ENCODE measurements around the gene REEP2. TPM values are rescaled to one million over a fixed set of nuclear protein-coding genes. Genes with fewer than 3 reads are reported as not detected.
"Not testable (repeated sequence)": the region's sequence is repeated elsewhere in the genome, so short reads cannot be mapped to it uniquely, and the experiment has no call there.

Gene REEP2
- total RNA-seq, 2 donors from 2014 or later = 0.40 TPM; not detected in 1

DNA sequence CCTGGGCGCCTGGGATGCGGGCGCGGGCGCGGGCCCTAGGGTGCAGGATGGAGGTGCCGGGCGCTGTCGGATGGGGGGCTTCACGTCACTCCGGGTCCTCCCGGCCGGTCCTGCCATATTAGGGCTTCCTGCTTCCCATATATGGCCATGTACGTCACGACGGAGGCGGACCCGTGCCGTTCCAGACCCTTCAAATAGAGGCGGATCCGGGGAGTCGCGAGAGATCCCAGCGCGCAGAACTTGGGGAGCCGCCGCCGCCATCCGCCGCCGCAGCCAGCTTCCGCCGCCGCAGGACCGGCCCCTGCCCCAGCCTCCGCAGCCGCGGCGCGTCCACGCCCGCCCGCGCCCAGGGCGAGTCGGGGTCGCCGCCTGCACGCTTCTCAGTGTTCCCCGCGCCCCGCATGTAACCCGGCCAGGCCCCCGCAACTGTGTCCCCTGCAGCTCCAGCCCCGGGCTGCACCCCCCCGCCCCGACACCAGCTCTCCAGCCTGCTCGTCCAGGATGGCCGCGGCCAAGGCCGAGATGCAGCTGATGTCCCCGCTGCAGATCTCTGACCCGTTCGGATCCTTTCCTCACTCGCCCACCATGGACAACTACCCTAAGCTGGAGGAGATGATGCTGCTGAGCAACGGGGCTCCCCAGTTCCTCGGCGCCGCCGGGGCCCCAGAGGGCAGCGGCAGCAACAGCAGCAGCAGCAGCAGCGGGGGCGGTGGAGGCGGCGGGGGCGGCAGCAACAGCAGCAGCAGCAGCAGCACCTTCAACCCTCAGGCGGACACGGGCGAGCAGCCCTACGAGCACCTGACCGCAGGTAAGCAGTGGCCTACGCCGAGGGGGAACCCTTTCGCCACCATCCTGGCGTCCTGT lies 26.6 kb downstream of the REEP2 start, which contains the start of gene EGR1:
Gene EGR1, plus strand, starts transcription at position 219 of the 864 bp plus-strand sequence. Its CDS starts 283 bp downstream, at position 502.
- H3K4me1 Mint-ChIP-seq = peaks cover 25% of the 10 kb centered on the region
- H3K9me3 ChIP-seq (ENCODE audit: control insufficient read depth, low read length, poor library complexity, severe bottlenecking) = no peaks in the 10 kb centered on the region
- peak; percentile 71 for ATAC-seq

DNA sequence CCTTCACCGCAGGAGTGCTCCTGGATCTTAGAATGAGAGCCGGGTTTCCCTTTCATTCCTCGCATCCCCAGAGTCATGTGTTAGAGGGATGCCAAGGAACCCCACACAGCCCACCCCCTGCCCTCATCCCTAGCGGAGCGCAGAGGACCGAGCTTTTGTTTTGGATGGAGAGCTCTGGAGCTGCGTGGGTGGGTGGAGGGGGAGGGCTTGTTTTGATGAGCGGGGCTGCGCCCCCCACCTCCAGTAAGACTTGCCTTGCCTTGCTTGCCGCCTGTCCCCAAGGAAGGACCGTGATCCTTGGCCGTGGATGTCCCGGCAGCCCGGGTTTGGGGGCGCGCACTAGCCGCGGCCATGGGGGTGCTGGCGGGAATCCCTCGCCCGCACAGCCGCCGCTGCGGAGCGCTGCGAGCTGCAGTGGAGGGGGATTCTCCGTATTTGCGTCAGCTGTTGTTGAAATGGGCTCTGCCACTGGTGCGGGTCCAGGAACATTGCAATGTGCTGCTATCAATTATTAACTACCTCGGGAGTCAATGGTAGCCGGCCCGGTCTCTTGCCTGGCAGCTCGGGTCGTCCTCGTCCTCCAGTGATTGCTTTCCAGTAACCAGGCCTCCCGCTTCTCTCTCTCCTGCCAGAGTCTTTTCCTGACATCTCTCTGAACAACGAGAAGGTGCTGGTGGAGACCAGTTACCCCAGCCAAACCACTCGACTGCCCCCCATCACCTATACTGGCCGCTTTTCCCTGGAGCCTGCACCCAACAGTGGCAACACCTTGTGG lies 27.5 kb downstream of the REEP2 start:
- peaks cover 2% of the 10 kb centered on the region for H3K36me3 Mint-ChIP-seq (ENCODE audit: low read depth)
- H3K9me3 ChIP-seq (ENCODE audit: control insufficient read depth, low read length, poor library complexity, severe bottlenecking) = no peaks in the 10 kb centered on the region
- ATAC-seq (no peak), DNase-seq (no peak)
- H3K27ac Mint-ChIP-seq = peak overlapping the region; percentile 74
- H3K4me3 Mint-ChIP-seq = peak overlapping the region; percentile 91
- H3K27me3 Mint-ChIP-seq = no peaks in the 10 kb centered on the region
- peaks cover 18% of the 10 kb centered on the region for H3K4me1 Mint-ChIP-seq

More for the DNA sequence above, 26.6 kb downstream of the REEP2 start, which contains the start of gene EGR1:
- H3K27ac Mint-ChIP-seq = peak within 1 kb of the TSS; percentile 74
- peaks cover 2% of the 10 kb centered on the region for H3K36me3 Mint-ChIP-seq (ENCODE audit: low read depth)
- peak within 1 kb of the TSS; percentile 91 for H3K4me3 Mint-ChIP-seq
- DNase-seq = peak; percentile 83 to 89 (median 84)
- H3K27me3 Mint-ChIP-seq = no peaks in the 10 kb centered on the region

DNA sequence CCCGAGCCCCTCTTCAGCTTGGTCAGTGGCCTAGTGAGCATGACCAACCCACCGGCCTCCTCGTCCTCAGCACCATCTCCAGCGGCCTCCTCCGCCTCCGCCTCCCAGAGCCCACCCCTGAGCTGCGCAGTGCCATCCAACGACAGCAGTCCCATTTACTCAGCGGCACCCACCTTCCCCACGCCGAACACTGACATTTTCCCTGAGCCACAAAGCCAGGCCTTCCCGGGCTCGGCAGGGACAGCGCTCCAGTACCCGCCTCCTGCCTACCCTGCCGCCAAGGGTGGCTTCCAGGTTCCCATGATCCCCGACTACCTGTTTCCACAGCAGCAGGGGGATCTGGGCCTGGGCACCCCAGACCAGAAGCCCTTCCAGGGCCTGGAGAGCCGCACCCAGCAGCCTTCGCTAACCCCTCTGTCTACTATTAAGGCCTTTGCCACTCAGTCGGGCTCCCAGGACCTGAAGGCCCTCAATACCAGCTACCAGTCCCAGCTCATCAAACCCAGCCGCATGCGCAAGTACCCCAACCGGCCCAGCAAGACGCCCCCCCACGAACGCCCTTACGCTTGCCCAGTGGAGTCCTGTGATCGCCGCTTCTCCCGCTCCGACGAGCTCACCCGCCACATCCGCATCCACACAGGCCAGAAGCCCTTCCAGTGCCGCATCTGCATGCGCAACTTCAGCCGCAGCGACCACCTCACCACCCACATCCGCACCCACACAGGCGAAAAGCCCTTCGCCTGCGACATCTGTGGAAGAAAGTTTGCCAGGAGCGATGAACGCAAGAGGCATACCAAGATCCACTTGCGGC lies 28.2 kb downstream of the REEP2 start:
- peak overlapping the region; percentile 37 for H3K27ac Mint-ChIP-seq
- DNase-seq = no peak
- no peak for ATAC-seq
- no peaks in the 10 kb centered on the region for H3K9me3 ChIP-seq (ENCODE audit: control insufficient read depth, low read length, poor library complexity, severe bottlenecking)
- H3K4me1 Mint-ChIP-seq = peaks cover 18% of the 10 kb centered on the region
- peak overlapping the region; percentile 91 for H3K4me3 Mint-ChIP-seq
- no peaks in the 10 kb centered on the region for H3K27me3 Mint-ChIP-seq
- peaks cover 2% of the 10 kb centered on the region for H3K36me3 Mint-ChIP-seq (ENCODE audit: low read depth)

DNA sequence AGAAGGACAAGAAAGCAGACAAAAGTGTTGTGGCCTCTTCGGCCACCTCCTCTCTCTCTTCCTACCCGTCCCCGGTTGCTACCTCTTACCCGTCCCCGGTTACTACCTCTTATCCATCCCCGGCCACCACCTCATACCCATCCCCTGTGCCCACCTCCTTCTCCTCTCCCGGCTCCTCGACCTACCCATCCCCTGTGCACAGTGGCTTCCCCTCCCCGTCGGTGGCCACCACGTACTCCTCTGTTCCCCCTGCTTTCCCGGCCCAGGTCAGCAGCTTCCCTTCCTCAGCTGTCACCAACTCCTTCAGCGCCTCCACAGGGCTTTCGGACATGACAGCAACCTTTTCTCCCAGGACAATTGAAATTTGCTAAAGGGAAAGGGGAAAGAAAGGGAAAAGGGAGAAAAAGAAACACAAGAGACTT lies 28.9 kb downstream of the REEP2 start:
- H3K9me3 ChIP-seq (ENCODE audit: control insufficient read depth, low read length, poor library complexity, severe bottlenecking) = no peaks in the 10 kb centered on the region
- peaks cover 2% of the 10 kb centered on the region for H3K36me3 Mint-ChIP-seq (ENCODE audit: low read depth)
- no peak overlapping the region for H3K27ac Mint-ChIP-seq
- DNase-seq (no peak), ATAC-seq (no peak)
- H3K27me3 Mint-ChIP-seq = no peaks in the 10 kb centered on the region
- H3K4me3 Mint-ChIP-seq = peak overlapping the region; percentile 91
- peaks cover 18% of the 10 kb centered on the region for H3K4me1 Mint-ChIP-seq

DNA sequence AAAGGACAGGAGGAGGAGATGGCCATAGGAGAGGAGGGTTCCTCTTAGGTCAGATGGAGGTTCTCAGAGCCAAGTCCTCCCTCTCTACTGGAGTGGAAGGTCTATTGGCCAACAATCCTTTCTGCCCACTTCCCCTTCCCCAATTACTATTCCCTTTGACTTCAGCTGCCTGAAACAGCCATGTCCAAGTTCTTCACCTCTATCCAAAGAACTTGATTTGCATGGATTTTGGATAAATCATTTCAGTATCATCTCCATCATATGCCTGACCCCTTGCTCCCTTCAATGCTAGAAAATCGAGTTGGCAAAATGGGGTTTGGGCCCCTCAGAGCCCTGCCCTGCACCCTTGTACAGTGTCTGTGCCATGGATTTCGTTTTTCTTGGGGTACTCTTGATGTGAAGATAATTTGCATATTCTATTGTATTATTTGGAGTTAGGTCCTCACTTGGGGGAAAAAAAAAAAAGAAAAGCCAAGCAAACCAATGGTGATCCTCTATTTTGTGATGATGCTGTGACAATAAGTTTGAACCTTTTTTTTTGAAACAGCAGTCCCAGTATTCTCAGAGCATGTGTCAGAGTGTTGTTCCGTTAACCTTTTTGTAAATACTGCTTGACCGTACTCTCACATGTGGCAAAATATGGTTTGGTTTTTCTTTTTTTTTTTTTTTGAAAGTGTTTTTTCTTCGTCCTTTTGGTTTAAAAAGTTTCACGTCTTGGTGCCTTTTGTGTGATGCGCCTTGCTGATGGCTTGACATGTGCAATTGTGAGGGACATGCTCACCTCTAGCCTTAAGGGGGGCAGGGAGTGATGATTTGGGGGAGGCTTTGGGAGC lies 29.5 kb downstream of the REEP2 start:
- Mint-ChIP-seq H3K27ac (peak overlapping the region; percentile 8), H3K4me3 (peak overlapping the region; percentile 63)
- ATAC-seq = no peak

DNA sequence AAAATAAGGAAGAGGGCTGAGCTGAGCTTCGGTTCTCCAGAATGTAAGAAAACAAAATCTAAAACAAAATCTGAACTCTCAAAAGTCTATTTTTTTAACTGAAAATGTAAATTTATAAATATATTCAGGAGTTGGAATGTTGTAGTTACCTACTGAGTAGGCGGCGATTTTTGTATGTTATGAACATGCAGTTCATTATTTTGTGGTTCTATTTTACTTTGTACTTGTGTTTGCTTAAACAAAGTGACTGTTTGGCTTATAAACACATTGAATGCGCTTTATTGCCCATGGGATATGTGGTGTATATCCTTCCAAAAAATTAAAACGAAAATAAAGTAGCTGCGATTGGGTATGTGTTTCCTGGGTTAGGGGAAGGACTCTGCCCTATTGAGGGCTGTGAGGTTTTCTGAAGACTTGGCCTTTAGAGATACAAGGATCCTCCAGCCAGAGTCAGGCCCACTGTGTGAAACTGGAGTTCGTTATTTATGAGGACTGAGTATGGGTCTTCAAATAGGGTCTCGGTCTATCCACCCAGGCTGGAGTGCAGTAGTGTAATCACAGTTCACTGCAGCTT lies 30.2 kb downstream of the REEP2 start:
- no peak overlapping the region for H3K27ac Mint-ChIP-seq
- H3K9me3 ChIP-seq (ENCODE audit: control insufficient read depth, low read length, poor library complexity, severe bottlenecking) = no peaks in the 10 kb centered on the region
- peaks cover 18% of the 10 kb centered on the region for H3K4me1 Mint-ChIP-seq
- H3K36me3 Mint-ChIP-seq (ENCODE audit: low read depth) = peaks cover 2% of the 10 kb centered on the region
- no peaks in the 10 kb centered on the region for H3K27me3 Mint-ChIP-seq
- no peak for DNase-seq
- no peak for ATAC-seq
- no peak overlapping the region for H3K4me3 Mint-ChIP-seq

More for the DNA sequence above, 29.5 kb downstream of the REEP2 start:
- H3K27me3 Mint-ChIP-seq = no peaks in the 10 kb centered on the region
- H3K36me3 Mint-ChIP-seq (ENCODE audit: low read depth) = peaks cover 2% of the 10 kb centered on the region
- peaks cover 18% of the 10 kb centered on the region for H3K4me1 Mint-ChIP-seq
- H3K9me3 ChIP-seq (ENCODE audit: control insufficient read depth, low read length, poor library complexity, severe bottlenecking) = no peaks in the 10 kb centered on the region
- no peak for DNase-seq

DNA sequence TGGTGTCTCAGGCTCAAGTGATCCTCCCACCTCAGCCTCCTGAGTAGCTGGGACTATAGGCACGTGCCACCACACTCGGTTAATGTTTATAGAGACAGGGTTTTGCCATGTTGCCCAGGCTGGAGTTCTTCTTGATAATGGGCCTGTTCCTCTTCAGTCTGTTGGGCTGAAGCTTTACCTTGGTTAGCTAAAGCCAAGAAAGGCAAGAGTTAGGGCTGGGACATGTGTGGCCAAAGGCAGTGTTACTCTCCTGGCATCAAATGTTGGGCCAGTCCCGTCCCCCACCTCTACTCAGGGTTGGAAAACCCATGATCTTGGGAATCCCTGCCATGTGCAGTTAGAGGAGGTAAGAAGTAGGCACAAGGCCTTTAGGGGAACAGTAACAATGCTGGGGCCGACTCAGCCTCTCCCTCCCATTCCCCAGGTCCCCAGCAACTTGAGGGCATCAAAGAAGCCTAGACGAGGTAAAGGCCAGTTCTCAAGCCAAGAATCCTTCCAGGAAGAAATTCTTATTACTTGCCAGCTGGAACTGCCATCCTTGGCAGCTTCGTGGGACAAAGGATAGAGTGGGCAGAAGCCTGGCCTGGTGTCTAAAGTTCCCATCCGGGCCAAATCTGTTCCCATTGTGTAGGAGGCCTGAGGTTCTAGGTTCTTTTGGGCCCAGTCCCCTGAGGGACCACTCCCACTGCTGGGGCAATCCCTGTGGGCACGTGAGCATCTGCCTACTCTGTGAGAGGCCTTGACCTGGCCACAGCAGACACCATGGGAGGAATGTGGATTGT lies 30.9 kb downstream of the REEP2 start:
- no peak for DNase-seq
- Mint-ChIP-seq H3K36me3 (ENCODE audit: low read depth) (peaks cover 2% of the 10 kb centered on the region), H3K27ac (no peak overlapping the region), H3K4me3 (no peak overlapping the region), H3K27me3 (no peaks in the 10 kb centered on the region), H3K4me1 (peaks cover 18% of the 10 kb centered on the region)
- no peak for ATAC-seq
- H3K9me3 ChIP-seq (ENCODE audit: control insufficient read depth, low read length, poor library complexity, severe bottlenecking) = no peaks in the 10 kb centered on the region

DNA sequence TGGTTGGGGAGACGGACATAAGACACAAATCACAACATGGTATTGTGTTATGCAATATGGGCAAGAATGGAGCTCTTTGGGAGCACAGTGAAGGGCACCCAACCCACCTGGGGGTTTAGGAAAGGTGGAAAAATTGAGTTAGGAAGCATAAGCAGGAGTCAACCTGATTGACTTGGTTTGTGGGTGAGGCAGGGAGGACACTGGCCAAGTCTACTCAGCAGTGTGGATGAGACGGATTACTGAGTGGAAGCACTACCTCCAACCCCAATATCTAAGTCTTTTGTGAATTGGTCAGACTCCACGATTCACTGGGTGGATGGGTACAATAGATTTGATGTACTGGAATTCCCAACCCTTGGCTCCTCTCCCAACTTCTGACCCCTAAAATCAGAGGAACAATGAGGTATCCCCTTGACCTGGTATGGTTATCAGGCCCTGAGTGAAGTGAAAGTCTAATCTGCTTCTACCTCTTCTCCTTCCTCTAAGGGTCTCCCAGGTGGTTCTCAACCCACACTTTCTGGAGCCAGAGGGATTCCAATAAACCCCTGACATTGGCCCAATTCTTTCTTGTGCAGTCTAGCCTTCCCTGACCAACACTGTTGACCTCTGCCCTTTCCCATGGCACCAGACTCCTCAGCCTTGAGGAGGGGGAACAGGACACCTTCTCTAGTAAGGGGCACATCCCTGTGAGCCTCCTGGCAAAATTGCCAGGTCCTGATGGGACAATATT lies 31.6 kb downstream of the REEP2 start:
- Mint-ChIP-seq H3K27me3 (peaks cover 6% of the 10 kb centered on the region), H3K27ac (no peak overlapping the region)

DNA sequence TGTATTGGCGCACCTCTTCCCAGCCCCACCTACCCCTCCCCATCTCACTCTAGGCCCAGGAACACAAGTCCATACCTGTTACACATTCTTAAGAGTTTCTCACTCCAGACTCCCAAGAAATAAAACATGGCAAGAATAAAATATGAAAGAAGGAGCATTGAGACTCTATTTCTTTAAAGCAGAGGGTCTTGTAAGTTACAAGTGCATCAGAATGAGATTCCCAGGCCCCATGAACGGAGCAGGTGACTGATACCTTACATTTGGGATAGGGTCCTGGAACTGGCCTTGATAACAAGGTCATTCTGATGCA lies 32.1 kb downstream of the REEP2 start:
- no peak for ATAC-seq
- Mint-ChIP-seq H3K4me3 (no peak overlapping the region), H3K36me3 (ENCODE audit: low read depth) (peaks cover 2% of the 10 kb centered on the region), H3K27ac (no peak overlapping the region), H3K27me3 (peaks cover 9% of the 10 kb centered on the region), H3K4me1 (peaks cover 16% of the 10 kb centered on the region)
- DNase-seq = no peak
- no peaks in the 10 kb centered on the region for H3K9me3 ChIP-seq (ENCODE audit: control insufficient read depth, low read length, poor library complexity, severe bottlenecking)

More for the DNA sequence above, 31.6 kb downstream of the REEP2 start:
- peaks cover 18% of the 10 kb centered on the region for H3K4me1 Mint-ChIP-seq
- DNase-seq (no peak), ATAC-seq (no peak)
- H3K4me3 Mint-ChIP-seq = no peak overlapping the region
- peaks cover 2% of the 10 kb centered on the region for H3K36me3 Mint-ChIP-seq (ENCODE audit: low read depth)
- H3K9me3 ChIP-seq (ENCODE audit: control insufficient read depth, low read length, poor library complexity, severe bottlenecking) = no peaks in the 10 kb centered on the region

DNA sequence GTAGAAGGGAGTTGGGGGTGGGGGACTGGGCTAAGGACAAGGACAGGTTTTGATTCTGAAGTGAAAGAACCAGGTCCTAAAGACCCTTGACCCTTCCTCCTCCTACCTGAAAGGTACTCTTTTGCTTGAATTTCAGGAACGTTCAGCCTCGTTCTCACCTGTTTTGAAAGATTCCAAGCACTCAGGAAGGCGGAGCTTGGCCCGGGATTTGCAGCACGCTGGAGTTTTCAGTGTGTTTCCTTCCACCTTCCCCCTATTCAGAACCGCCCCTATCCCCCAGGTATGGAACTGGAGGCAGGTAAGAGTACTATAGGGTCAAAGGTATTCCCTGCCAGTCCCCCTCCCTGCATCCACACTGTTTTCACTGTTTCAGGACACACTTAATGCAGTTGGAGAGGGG lies 33.5 kb downstream of the REEP2 start:
- Mint-ChIP-seq H3K4me1 (peaks cover 10% of the 10 kb centered on the region), H3K27ac (no peak overlapping the region), H3K27me3 (peaks cover 20% of the 10 kb centered on the region), H3K36me3 (ENCODE audit: low read depth) (peaks cover 1% of the 10 kb centered on the region), H3K4me3 (no peak overlapping the region)
- H3K9me3 ChIP-seq (ENCODE audit: control insufficient read depth, low read length, poor library complexity, severe bottlenecking) = no peaks in the 10 kb centered on the region
- DNase-seq (no peak), ATAC-seq (no peak)

DNA sequence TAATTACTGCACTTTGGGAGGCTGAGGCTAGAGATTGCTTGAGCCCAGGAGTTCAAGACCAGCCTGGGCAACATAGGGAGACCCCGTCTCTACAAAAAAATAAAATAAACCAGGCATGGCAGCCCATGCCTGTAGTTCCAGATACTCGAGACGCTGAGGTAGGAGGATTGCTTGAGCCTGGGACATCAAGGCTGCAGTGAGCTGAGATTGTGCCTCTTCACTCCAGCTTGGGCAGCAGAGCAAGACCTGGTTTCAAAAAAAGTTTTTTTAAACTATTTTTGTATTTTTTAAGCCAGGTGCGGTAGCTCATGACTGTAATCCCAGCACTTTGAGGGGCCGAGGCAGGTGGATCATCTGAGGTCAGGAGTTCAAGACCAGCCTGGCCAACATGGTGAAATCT lies 34.3 kb downstream of the REEP2 start:
- not testable (repeated sequence) for H3K9me3 ChIP-seq (ENCODE audit: control insufficient read depth, low read length, poor library complexity, severe bottlenecking); H3K4me3 Mint-ChIP-seq; H3K4me1 Mint-ChIP-seq; ATAC-seq; DNase-seq; H3K27ac Mint-ChIP-seq; H3K36me3 Mint-ChIP-seq (ENCODE audit: low read depth)
- peaks cover 22% of the 10 kb centered on the region for H3K27me3 Mint-ChIP-seq
